GM12891 (cell line): Measurements from ENCODE around the gene CCL16.

ENCODE experiments used
- PAX5 ChIP-seq: IDR thresholded peaks from 2 replicates; pipeline ENCODE4 v1.6.1; 2011; ENCODE audit warnings: low read length, moderate library complexity, mild to moderate bottlenecking; ENCODE audit not compliant: insufficient read depth, severe bottlenecking
- POLR2A ChIP-seq: IDR thresholded peaks from 2 replicates; pipeline ENCODE4 v1.6.1; 2011; ENCODE audit warnings: low read depth, low read length, control low read depth
- POLR2AphosphoS5 ChIP-seq: IDR thresholded peaks from 2 replicates; pipeline ENCODE4 v1.6.1; 2011; ENCODE audit warnings: low read depth, low read length, control low read depth
- SPI1 ChIP-seq: IDR thresholded peaks from 2 replicates; pipeline ENCODE4 v1.6.1; 2011; ENCODE audit warnings: low read depth, low read length, control low read depth
- TAF1 ChIP-seq: IDR thresholded peaks from 2 replicates; pipeline ENCODE4 v1.6.1; 2011; ENCODE audit warnings: low read depth, low read length, control low read depth

DNA sequence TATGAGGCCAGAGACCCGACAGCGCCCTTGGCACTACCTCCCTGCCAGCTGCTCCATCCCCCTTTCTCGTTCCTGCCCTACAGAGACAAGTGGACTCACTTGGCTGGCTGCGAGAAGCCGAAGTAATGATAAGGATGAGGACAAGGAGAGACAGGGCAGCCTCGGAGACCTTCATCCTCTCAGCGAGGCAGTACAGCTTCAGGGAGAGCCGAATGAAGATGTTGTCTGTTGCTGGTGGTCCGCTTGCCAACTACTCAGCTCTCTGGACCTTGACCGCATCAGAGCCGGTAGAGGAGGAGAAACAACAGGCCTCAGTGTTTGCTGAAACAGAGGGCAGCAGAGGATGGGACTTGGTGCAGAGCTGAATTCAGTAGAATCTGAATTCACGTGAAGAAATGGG is at the start of gene CCL16:
- TF ChIP-seq POLR2AphosphoS5 (no peak), SPI1 (no peak), TAF1 (no peak), POLR2A (no peak), PAX5 (no peak)
